Measurements from ENCODE around the gene SRGAP1.

DNA sequence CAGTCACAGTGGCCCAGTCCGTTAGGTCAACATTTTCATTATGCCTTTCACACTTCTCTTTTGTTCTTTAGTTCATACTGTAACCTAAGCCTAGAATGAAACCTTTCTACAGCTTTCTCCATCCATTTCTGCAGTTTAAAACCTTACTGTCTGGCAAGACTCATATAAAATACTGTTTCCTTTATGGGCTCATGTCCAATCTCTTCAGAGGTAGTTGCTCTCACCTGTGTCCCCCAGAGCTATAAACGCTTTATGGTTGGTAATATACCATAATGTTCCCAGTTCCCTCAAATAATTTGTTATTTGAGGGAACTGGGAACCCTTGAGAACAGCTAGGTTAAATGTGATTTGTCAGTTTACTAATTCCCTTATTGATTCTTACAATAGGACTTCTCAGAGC lies 83.0 kb downstream of the SRGAP1 start:
- TF ChIP-seq CTCF (IDR thresholded peaks at IDR 0.05; ENCODE audit: poor library complexity) (no peak), EZH2phosphoT487 (IDR thresholded peaks at IDR 0.05; ENCODE audit: low read depth, severe bottlenecking, unreplicated experiment) (no peak), EZH2 (IDR thresholded peaks at IDR 0.05; ENCODE audit: borderline replicate concordance) (no peak)
